ENCODE results near the gene PCDHA5.

Gene PCDHA5

DNA sequence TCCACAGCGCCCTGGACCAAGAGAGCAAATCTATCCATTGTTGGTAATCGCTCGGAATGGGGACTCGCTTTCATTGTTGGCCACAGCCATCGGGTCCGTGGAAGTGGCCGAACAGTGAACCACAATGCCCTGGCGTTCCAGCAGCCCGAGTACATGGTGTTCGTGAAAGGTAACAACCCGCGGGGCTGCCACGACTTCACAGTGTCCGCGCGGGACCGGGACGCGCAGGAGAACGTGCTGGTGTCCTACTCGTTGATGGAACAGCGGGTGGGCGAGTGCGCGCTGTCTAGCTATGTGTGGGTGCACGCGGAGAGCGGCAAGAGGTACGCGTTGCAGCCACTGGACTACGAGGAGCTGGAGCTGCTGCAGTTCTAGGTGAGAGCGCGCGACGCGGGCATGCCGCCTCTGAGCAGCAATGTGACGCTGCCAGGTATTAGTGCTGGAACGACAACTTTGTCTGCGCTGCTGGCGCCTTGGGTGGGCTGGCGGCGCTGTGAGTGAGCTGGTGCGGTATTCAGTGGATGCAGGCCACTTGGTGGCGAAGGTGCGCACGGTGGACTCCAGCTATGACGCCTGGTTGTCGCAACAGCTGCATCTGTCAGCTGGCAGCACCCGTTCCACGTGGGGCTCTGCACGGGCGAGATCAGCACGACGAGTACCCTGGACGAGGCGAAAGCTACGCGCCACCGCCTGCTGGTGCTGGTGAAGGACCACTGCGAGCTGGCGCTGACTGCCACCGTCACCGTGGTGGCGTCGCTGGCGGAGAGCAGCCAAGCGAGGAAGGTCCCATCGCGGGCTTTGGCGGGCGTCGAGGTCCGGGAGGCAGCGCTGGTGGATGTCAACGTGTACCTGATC is 41.3 kb downstream of the PCDHA5 start:
- DNase-seq (ENCODE audit: low read depth) = no peak

DNA sequence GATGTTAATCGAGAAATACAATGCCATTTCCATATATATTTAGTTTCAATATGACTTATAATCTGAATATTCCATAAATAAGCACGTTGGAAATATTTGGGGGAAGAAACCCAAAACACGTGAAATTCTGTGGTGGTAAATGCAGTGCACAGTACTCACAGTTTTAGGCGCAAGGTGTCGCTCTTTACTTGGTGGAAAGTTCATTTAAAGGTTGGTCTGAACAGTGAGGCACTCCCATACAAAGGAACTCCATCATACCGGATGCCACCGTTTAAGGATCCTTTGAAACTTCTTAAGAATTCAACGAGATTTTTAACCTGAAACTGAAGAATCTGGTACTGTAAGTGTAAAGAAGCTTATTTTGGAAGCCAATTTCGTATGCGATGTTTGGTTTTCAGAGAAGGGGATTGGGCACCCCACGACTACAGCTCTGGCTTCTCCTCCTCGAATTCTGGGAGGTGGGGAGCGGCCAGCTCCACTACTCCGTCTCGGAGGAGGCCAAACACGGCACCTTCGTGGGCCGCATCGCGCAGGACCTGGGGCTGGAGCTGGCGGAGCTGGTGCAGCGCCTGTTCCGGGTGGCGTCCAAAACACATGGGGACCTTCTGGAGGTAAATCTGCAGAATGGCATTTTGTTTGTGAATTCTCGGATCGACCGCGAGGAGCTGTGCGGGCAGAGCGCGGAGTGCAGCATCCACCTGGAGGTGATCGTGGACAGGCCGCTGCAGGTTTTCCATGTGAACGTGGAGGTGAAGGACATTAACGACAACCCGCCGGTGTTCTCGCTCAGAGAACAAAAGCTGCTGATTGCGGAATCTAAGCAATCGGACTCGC is 47.5 kb downstream of the PCDHA5 start, which contains the start of gene PCDHA11:
PCDHA11 (plus strand) TSS at position 237 of the 834 bp plus-strand sequence; CDS start at position 384, 147 bp downstream.
- no peak for DNase-seq (ENCODE audit: low read depth)

DNA sequence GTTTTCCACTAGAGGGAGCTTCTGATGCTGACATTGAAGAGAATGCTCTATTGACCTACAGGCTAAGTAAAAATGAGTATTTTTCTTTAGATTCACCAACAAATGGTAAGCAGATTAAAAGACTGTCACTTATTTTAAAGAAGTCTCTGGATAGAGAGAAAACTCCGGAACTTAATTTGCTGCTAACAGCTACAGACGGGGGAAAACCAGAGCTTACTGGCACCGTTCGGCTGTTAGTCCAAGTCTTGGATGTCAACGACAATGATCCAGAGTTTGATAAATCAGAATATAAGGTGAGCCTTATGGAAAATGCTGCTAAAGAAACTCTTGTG is 48.1 kb downstream of the PCDHA5 start:
- DNase-seq (ENCODE audit: low read depth) = no peak

DNA sequence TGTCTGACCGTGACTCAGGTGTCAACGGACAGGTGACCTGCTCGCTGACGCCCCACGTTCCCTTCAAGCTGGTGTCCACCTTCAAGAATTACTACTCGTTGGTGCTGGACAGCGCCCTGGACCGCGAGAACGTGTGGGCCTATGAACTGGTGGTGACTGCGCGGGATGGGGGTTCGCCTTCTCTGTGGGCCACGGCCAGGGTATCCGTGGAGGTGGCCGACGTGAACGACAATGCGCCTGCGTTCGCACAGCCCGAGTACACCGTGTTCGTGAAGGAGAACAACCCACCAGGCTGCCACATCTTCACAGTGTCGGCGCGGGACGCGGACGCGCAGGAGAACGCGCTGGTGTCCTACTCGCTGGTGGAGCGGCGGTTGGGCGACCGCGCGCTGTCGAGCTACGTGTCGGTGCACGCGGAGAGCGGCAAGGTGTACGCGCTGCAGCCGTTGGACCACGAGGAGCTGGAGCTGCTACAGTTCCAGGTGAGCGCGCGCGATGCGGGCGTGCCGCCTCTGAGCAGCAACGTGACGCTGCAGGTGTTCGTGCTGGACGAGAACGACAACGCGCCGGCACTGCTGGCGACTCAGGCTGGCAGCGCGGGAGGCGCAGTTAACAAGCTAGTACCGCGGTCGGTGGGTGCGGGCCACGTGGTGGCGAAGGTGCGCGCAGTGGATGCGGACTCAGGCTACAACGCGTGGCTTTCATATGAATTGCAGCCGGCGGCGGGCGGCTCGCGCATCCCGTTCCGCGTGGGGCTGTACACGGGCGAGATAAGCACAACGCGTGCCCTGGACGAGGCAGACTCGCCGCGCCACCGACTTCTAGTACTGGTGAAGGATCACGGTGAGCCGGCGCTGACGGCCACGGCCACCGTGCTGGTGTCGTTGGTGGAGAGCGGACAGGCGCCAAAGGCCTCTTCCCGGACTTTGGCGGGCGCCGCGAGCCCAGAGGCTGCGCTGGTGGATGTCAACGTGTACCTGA is 49.1 kb downstream of the PCDHA5 start:
- no peak for DNase-seq (ENCODE audit: low read depth)
